CD14-positive monocyte (primary cell): ENCODE data around the gene LRRC43. TPM values are rescaled to one million over a fixed set of nuclear protein-coding genes. Genes with fewer than 3 reads are reported as not detected.

Experiments used
- DNase-seq, 3 donors: peaks; one replicate each; pipeline ENCODE4 v3.0.0-alpha.2; 2011 to 2022
- H2AFZ ChIP-seq: 2 replicates; pipeline ENCODE4 v1.6.0; 2012; ENCODE audit warnings: mild to moderate bottlenecking, low read depth, low read length, inconsistent platforms; ENCODE audit not compliant: insufficient read depth, poor library complexity, severe bottlenecking
- H3K27ac ChIP-seq, 2 donors: 1 replicate in 1 of 2; 2 replicates in 1 of 2; pipeline ENCODE4 v1.5.1; 2012 to 2013; ENCODE audit warnings: low read length in 2 of 2, control low read depth in 1 of 2, inconsistent platforms in 1 of 2, low read depth in 1 of 2, mild to moderate bottlenecking in 1 of 2
- H3K27me3 ChIP-seq, 2 donors: one replicate each; pipeline versions ENCODE4 v1.6.0 to v1.6.1; 2011 to 2013; ENCODE audit warnings: low read length in 2 of 2; ENCODE audit not compliant: control insufficient read depth in 2 of 2, insufficient read depth in 2 of 2
- H3K36me3 ChIP-seq, 2 donors: replicated peaks in 1 of 2; 1 replicate in 1 of 2; 2 replicates in 1 of 2; pipeline versions ENCODE4 v1.5.1 to v1.6.1; 2012 to 2013; ENCODE audit warnings: low read length in 2 of 2, control low read depth in 1 of 2, inconsistent platforms in 1 of 2, mild to moderate bottlenecking in 1 of 2; ENCODE audit not compliant: insufficient read depth in 2 of 2, control insufficient read depth in 1 of 2
- H3K4me1 ChIP-seq, 2 donors: 1 replicate in 1 of 2; 2 replicates in 1 of 2; pipeline versions ENCODE4 v1.5.1 to v1.6.1; 2012 to 2013; ENCODE audit warnings: low read length in 2 of 2, control low read depth in 1 of 2, inconsistent platforms in 1 of 2, mild to moderate bottlenecking in 1 of 2, moderate library complexity in 1 of 2; ENCODE audit not compliant: insufficient read depth in 2 of 2, control insufficient read depth in 1 of 2
- H3K4me2 ChIP-seq: replicated peaks from 2 replicates; pipeline ENCODE3; 2012; ENCODE audit warnings: low read length, moderate library complexity, mild to moderate bottlenecking; ENCODE audit not compliant: poor library complexity, severe bottlenecking; ENCODE audit errors: extremely low read depth
- H3K4me3 ChIP-seq, 3 experiments: fragments of 200-600 bp in 1 of 3; sonication (generic) in 1 of 3; replicated peaks in 1 of 3; 1 replicate in 2 of 3; 2 replicates in 1 of 3; pipeline ENCODE4 v1.5.1; 2011 to 2013; ENCODE audit warnings: low read length in 3 of 3, mild to moderate bottlenecking in 3 of 3, control low read depth in 2 of 3, low read depth in 2 of 3, inconsistent platforms in 1 of 3, moderate library complexity in 1 of 3
- H3K79me2 ChIP-seq: 2 replicates; pipeline ENCODE4 v1.6.0; 2012; ENCODE audit warnings: mild to moderate bottlenecking, control low read depth, inconsistent platforms, low read length, moderate library complexity; ENCODE audit not compliant: insufficient read depth
- H3K9ac ChIP-seq: 2 replicates; pipeline ENCODE4 v1.6.0; 2017; ENCODE audit warnings: low read length, mild to moderate bottlenecking; ENCODE audit not compliant: insufficient read depth, poor library complexity, severe bottlenecking
- H3K9me3 ChIP-seq, 2 donors: replicated peaks in 1 of 2; 1 replicate in 1 of 2; 2 replicates in 1 of 2; pipeline versions ENCODE4 v1.5.1 to v1.6.1; 2012 to 2013; ENCODE audit warnings: low read length in 2 of 2, control low read depth in 1 of 2; ENCODE audit not compliant: control insufficient read depth in 1 of 2, insufficient read depth in 1 of 2
- H4K20me1 ChIP-seq: 2 replicates; pipeline ENCODE4 v1.6.0; 2012; ENCODE audit warnings: mild to moderate bottlenecking, low read length, control low read depth, moderate library complexity; ENCODE audit not compliant: insufficient read depth
- H3K27ac Mint-ChIP-seq, 7 donors: one replicate each; pipeline ENCODE4 v1.8.0; 2020; ENCODE audit warnings: mild to moderate bottlenecking in 7 of 7, mixed read lengths in 7 of 7, moderate library complexity in 6 of 7, inconsistent platforms in 2 of 7
- H3K27me3 Mint-ChIP-seq, 3 donors: one replicate each; pipeline ENCODE4 v1.8.0; 2021 to 2022; ENCODE audit warnings: low read depth in 3 of 3, mild to moderate bottlenecking in 3 of 3, mixed read lengths in 3 of 3, moderate library complexity in 3 of 3, inconsistent platforms in 1 of 3
- H3K36me3 Mint-ChIP-seq, 2 donors: one replicate each; pipeline ENCODE4 v1.8.0; 2020; ENCODE audit warnings: mixed read lengths in 2 of 2, inconsistent platforms in 1 of 2, mild to moderate bottlenecking in 1 of 2
- H3K4me1 Mint-ChIP-seq: one replicate; pipeline ENCODE4 v1.8.0; 2020; ENCODE audit warnings: mild to moderate bottlenecking, mixed read lengths
- H3K4me3 Mint-ChIP-seq, 2 donors: one replicate each; pipeline ENCODE4 v1.8.0; 2020; ENCODE audit warnings: mild to moderate bottlenecking in 2 of 2, mixed read lengths in 2 of 2, moderate library complexity in 1 of 2
- H3K9me3 Mint-ChIP-seq, 7 donors: one replicate each; pipeline ENCODE4 v1.8.0; 2020 to 2022; ENCODE audit warnings: mixed read lengths in 7 of 7, mild to moderate bottlenecking in 6 of 7, moderate library complexity in 6 of 7, inconsistent platforms in 2 of 7
- CTCF ChIP-seq: fragments of 200-600 bp; IDR thresholded peaks from one replicate; pipeline ENCODE4 v1.8.0; 2022; ENCODE audit warnings: antibody characterized with exemption, mild to moderate bottlenecking
- WGBS: methylation state at CpG from one replicate; pipeline ENCODE4 v1.1.5; 2013; ENCODE audit warnings: missing lambda C conversion rate; ENCODE audit not compliant: insufficient coverage; 5-methylcytosine and 5-hydroxymethylcytosine counted together
- intact Hi-C, 2 donors: fragments of 100-400 bp; cut with micrococcal nuclease; formaldehyde crosslinking; loops; one replicate each; pipeline versions ENCODE4 v1.15.0 to v1.15.1; 2023
- polyA plus RNA-seq, 3 donors: library from polyadenylated mRNA; depleted of rRNA in 1 of 3; unstranded in 2 of 3; stranded (reverse) in 1 of 3; fragments of 300-500 nt in 2 of 3; fragments of >200 nt in 1 of 3; fragmentation: Illumina TruSeq in 2 of 3; gene quantifications; 1 replicate in 2 of 3; 2 replicates in 1 of 3; pipeline ENCODE4 v1.2.3, GENCODE V29; 2012 to 2021

The LRRC43 gene
- polyA plus RNA-seq, 3 donors: 0.19 TPM; not detected in 2

- H3K27me3 Mint-ChIP-seq: peaks cover 2 to 5% (median 2%) of the 10 kb centered on the region in 3 donors
- H3K36me3 Mint-ChIP-seq: no peaks in the 10 kb centered on the region
Measured at GRCh38 chr12:122168492-122168891, 14.4 kb upstream of the LRRC43 start.

GRCh38 chr12:122171399-122171798 is 11.5 kb upstream of the LRRC43 start:
- H3K27ac Mint-ChIP-seq: no peak overlapping the region
- no peaks in the 10 kb centered on the region for H3K9me3 Mint-ChIP-seq
- H4K20me1 ChIP-seq: no peaks in the 10 kb centered on the region
- no peak overlapping the region for H3K4me2 ChIP-seq
- intact Hi-C loops: no loop called here
- H3K27me3 ChIP-seq: no peaks in the 10 kb centered on the region
- H3K36me3 ChIP-seq: no peaks in the 10 kb centered on the region
- TF ChIP-seq CTCF: no peak
- no peak overlapping the region for H2AFZ ChIP-seq
- H3K4me3 Mint-ChIP-seq: no peak overlapping the region
- no peaks in the 10 kb centered on the region for H3K36me3 Mint-ChIP-seq
- H3K27me3 Mint-ChIP-seq: peaks cover 5 to 10% (median 8%) of the 10 kb centered on the region in 3 donors
- no peaks in the 10 kb centered on the region for H3K79me2 ChIP-seq
- no peak for DNase-seq
- H3K4me1 ChIP-seq: no peaks in the 10 kb centered on the region
- H3K4me1 Mint-ChIP-seq: no peaks in the 10 kb centered on the region
- no peak overlapping the region for H3K27ac ChIP-seq
- H3K4me3 ChIP-seq: no peak overlapping the region
- H3K9ac ChIP-seq: no peak overlapping the region
- no peaks in the 10 kb centered on the region for H3K9me3 ChIP-seq
- WGBS: no CpG with 5 or more reads among the region's 5 CpGs

More at GRCh38 chr12:122168492-122168891, 14.4 kb upstream of the LRRC43 start:
- Histone ChIP-seq H3K9ac (no peak overlapping the region), H2AFZ (no peak overlapping the region), H3K4me2 (no peak overlapping the region), H3K79me2 (no peaks in the 10 kb centered on the region), H4K20me1 (no peaks in the 10 kb centered on the region), H3K4me3 (no peak overlapping the region), H3K4me1 (no peaks in the 10 kb centered on the region), H3K9me3 (no peaks in the 10 kb centered on the region), H3K27me3 (no peaks in the 10 kb centered on the region), H3K27ac (no peak overlapping the region), H3K36me3 (no peaks in the 10 kb centered on the region)
- H3K4me1 Mint-ChIP-seq: no peaks in the 10 kb centered on the region
- H3K4me3 Mint-ChIP-seq: no peak overlapping the region
- no CpG with 5 or more reads among the region's 3 CpGs for WGBS
- no peaks in the 10 kb centered on the region for H3K9me3 Mint-ChIP-seq
- H3K27ac Mint-ChIP-seq: no peak overlapping the region
- intact Hi-C loops: no loop called here
- TF ChIP-seq CTCF: no peak
- no peak for DNase-seq
